ENCODE results near the gene TFRC.
"Not testable (repeated sequence)": the region's sequence is repeated elsewhere in the genome, so short reads cannot be mapped to it uniquely, and the experiment has no call there.

TFRC gene

GRCh38 chr3:196081834-196082618 is at the start of gene TFRC:
Gene TFRC (minus strand): TSS chr3:196082090. CDS start chr3:196077099, 4,991 bp downstream.
- in situ Hi-C loops (cut with MboI; ENCODE audit: low pct_unique_long_range_greater_than_20kb, low sequenced_read_pairs), result no loop called here
- DNase-seq, result peak; percentile 97

- DNase-seq, result no peak
- in situ Hi-C loops (cut with MboI; ENCODE audit: low pct_unique_long_range_greater_than_20kb, low sequenced_read_pairs), result no loop called here
These were observed 46.4 kb upstream of the TFRC start for GRCh38 chr3:196128172-196128843.

DNA sequence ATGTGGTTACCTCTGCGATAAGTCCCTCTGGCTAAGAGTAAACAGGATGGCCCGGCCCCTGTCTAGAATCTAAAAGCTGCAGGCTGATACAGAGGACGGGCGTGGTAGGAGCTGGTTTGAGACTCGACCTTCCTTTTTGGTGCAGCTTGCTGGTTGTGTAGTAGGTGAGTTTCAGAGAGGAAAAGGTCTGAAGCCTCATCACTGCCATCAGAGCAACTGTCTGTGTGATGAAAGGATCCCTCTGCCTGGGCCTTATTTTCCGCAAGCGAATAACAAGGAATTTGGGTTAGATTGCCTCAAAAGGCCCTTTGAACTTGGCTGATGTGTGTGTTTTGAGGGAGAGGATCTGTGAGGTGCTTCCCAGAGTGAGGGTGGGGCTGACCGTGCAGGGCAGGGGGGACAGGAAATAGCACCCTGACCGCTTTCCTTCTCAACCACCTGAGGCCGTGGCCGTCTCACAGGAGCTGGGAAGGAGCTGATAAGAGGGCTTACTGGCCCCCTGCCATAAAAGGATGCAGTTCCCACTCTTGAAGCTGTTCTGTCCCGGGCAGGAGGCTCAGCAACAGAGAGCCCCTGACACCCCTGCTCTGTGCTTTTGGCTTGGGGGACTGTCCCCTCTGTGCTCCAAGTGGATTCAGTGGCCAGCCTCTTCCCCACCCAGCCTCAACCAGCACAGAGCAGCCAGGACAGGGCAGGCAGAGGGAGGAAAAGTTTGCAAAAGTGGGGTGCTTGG is 45.6 kb upstream of the TFRC start:
- in situ Hi-C loops (cut with MboI; ENCODE audit: low pct_unique_long_range_greater_than_20kb, low sequenced_read_pairs), result no loop called here
- DNase-seq, result peak; percentile 59

- in situ Hi-C loops (cut with MboI; ENCODE audit: low pct_unique_long_range_greater_than_20kb, low sequenced_read_pairs), result no loop called here
- DNase-seq, result no peak
These were observed 42.7 kb upstream of the TFRC start for GRCh38 chr3:196124608-196125007.

DNA sequence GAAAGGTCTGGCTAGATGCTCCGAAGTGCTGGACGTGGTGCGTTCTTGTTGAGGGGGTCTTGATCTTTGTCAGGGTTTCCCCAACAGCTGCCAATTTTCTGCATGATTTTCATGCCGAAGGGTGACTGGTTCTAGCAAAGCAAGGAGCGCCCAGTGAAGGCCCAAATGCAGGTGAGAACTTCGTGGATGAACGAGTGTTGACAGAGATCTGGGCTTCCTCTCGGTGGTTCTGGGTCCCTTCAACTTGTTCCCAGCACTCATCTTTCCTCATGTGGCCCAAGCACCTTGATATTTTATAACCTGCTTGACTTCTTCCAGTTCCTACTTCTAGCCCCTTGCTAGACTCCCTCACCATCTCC is 40.8 kb upstream of the TFRC start:
- in situ Hi-C loops (cut with MboI; ENCODE audit: low pct_unique_long_range_greater_than_20kb, low sequenced_read_pairs), result no loop called here
- no peak for DNase-seq

GRCh38 chr3:196122021-196122687 is 40.3 kb upstream of the TFRC start:
- peak; percentile 58 for DNase-seq
- in situ Hi-C loops (cut with MboI; ENCODE audit: low pct_unique_long_range_greater_than_20kb, low sequenced_read_pairs), result no loop called here

DNA sequence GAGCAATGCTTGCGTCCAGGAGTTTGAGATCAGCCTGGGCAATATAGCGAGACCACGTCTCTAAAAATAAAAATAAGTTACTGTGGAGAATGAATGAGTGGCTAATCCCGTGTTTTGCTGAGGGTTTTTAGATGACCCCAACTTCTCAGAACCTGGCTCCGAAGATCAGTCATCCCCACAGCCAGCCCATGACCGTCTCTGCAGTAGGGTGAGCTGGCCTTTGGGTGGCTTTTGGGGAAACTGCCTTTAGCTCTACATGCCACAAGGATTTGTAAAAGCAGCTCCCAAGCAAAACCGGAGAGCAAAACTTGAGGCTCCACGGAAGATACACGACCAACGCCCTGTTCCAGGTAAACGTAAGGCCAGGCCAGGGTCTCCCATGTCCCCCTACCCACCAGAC is 39.2 kb upstream of the TFRC start:
- no peak for DNase-seq
- in situ Hi-C loops (cut with MboI; ENCODE audit: low pct_unique_long_range_greater_than_20kb, low sequenced_read_pairs), result no loop called here

DNA sequence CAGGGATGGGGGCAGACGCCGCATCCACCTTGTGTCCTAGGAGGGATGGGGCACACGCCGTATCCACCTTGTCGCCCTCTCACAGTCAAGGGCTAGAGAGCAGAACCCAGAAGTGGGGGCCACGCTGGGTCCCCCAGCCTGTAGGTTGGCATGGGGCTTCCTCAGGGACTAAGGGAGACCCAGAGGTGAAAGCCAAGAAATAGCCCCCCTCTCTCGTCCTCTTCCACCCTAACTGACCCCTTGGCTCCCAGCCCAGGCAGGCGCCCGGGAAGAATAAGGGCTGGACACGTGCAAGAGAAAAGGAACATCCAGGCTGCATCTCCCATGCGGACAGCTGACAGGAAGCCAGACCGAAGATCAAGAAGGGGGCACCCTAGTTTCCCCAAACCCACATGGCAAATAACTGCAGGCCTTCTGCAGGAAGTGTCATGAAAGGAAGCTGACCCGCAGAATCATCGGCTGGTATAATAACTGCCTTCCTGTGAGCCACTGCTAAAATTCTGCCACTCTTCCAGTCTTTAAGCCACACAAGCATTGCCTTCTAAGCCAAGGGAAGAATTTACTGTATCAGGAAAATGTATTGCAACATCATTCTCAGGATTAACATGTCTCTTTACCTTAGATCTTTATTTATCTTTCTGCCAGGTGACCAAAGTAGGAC is 38.5 kb upstream of the TFRC start:
- DNase-seq, result peak; percentile 92

GRCh38 chr3:196117809-196118208 is 35.9 kb upstream of the TFRC start:
- peak; percentile 83 for DNase-seq
- in situ Hi-C loops (cut with MboI; ENCODE audit: low pct_unique_long_range_greater_than_20kb, low sequenced_read_pairs), result no loop called here

More for the DNA sequence above, 38.5 kb upstream of the TFRC start:
- in situ Hi-C loops (cut with MboI; ENCODE audit: low pct_unique_long_range_greater_than_20kb, low sequenced_read_pairs), result no loop called here

DNA sequence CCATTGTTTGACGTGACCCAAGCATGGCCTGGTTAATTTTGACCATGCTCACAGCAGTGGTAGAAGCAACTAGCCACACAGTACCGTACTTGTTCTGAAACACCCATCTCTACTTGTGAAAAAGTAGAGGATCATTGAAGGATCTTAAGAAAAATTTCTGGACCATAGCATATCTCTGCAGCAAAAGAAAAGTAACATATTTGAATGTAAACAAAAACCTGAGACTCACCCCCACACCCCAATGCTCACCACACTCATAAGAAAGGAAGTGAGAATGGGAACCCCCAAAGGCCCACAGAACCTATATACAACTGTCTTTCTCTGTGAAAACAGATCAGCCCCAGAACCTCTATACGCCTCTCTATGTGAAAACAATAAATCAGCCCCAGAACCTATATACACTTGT is 33.8 kb upstream of the TFRC start:
- no peak for DNase-seq
- in situ Hi-C loops (cut with MboI; ENCODE audit: low pct_unique_long_range_greater_than_20kb, low sequenced_read_pairs), result no loop called here

DNA sequence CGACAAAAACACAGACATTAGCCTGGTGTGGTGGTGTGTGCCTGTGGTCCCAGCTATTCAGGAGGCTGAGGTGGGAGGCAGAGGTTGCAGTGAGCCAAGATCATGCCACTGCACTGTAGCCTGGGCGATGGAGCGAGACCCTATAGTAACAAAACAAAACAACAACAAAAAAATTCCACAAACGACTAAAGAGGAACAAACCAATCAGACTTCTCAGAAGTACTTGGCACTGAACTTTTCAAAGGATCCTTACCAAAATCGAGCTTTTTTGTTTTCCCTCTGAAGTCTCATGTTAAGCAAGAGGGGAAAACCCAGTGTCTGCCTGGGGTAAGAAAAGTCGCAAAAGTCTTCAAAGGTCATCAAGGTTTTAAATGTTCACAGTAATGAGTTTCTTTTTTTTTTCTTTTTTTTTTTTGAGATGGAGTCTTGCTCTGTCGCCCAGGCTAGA is 30.1 kb upstream of the TFRC start:
- DNase-seq, result peak; percentile 57
- in situ Hi-C loops (cut with MboI; ENCODE audit: low pct_unique_long_range_greater_than_20kb, low sequenced_read_pairs), result no loop called here

GRCh38 chr3:196108075-196108743 is 26.3 kb upstream of the TFRC start:
- in situ Hi-C loops (cut with MboI; ENCODE audit: low pct_unique_long_range_greater_than_20kb, low sequenced_read_pairs), result no loop called here
- DNase-seq, result no peak

GRCh38 chr3:196104707-196105106 is 22.8 kb upstream of the TFRC start:
- in situ Hi-C loops (cut with MboI; ENCODE audit: low pct_unique_long_range_greater_than_20kb, low sequenced_read_pairs); DNase-seq: not testable (repeated sequence)

DNA sequence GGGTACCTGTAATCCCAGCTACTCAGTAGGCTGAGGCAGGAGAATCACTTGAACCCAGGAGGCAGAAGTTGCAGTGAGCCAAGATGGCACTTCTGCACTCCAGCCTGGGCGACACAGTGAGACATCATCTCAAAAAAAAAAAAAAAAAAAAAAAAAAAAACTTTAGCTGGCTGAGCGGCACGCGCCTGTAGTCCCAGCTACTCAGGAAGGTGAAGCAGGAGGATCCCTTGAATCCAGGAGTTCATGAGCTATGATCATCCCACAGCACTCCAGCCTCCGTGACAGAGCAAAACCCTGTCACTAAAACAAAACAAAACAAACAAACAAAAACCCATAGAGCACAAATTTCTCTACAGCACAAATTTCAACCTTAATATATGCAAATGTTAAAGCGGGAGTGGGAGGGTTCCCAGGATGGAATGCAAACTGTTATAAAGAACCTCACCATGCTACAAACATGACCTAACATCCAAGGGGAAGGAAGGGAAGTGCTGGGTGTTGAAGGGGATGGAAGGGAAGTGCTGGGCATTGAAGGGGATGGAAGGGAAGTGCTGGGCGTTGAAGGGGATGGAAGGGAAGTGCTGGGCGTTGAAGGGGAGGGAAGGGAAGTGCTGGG is 16.6 kb upstream of the TFRC start:
- peak; percentile 66 for DNase-seq

DNA sequence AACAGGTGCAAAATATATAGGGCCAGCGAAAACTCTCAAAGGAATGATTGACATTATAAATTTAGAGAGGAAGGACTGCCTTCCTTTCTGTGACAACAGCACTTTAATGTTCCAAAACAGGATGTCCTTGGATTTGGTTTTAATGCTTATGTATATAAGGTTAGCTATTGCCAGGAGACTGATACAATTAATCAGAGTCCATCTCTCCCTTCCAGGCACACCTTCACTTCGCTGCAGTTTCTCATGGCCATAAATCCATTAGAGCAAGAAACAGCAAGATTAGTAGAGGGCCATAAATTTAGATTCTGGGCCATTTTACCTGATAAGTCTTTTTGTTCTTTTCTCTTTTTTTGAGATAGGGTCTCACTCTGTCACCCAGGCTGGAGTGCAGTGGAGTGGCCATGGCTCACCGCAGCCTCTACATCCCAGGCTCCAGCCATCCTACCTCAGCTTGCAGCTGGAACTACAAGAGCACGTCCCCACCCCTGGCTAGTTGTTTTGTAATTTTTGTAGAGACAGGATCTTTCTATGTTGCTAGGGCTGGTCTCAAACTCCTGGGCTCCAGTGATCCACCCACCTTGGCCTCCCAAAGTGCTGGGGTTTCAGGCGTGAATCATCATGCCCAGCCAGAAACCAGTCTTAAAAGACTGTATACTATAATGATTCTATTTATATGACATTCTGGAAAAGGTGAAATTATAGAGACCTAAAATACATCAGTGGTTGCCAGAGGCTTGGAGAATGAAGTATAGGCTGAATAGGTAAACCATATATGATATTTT is 15.7 kb upstream of the TFRC start:
- in situ Hi-C loops (cut with MboI; ENCODE audit: low pct_unique_long_range_greater_than_20kb, low sequenced_read_pairs), result no loop called here
- no peak for DNase-seq

More for the DNA sequence above, 16.6 kb upstream of the TFRC start:
- in situ Hi-C loops (cut with MboI; ENCODE audit: low pct_unique_long_range_greater_than_20kb, low sequenced_read_pairs), result not testable (repeated sequence)

GRCh38 chr3:196096382-196096953 is 14.6 kb upstream of the TFRC start:
- in situ Hi-C loops (cut with MboI; ENCODE audit: low pct_unique_long_range_greater_than_20kb, low sequenced_read_pairs), result no loop called here
- DNase-seq, result peak; percentile 71

Data from KBM-7 (cell line).